MM.1S (cell line): Measurements from ENCODE around the gene TRAM2.
A peak's percentile ranks its signal among the peaks of the same experiment; 100 is the strongest.

Experiments used
- DNase-seq: peaks from one replicate; pipeline ENCODE4 v3.0.0-alpha.2; 2015
- H2AFZ ChIP-seq: fragments of 300-600 bp; sonication (generic); 2 replicates; pipeline ENCODE4 v1.6.0; 2016; ENCODE audit warnings: antibody characterized with exemption, low read length
- H3F3A ChIP-seq: fragments of 300-600 bp; sonication (generic); 2 replicates; pipeline ENCODE4 v1.6.1; 2016; ENCODE audit warnings: mild to moderate bottlenecking, antibody characterized with exemption, low read length, moderate library complexity, mixed read lengths; ENCODE audit not compliant: insufficient read depth
- H3K27ac ChIP-seq: fragments of 300-600 bp; sonication (generic); 2 replicates; pipeline ENCODE4 v1.5.1; 2016; ENCODE audit warnings: mild to moderate bottlenecking, low read length
- H3K27me3 ChIP-seq: fragments of 300-600 bp; sonication (generic); replicated peaks from 2 replicates; pipeline ENCODE4 v1.6.0; 2016; ENCODE audit warnings: low read length; ENCODE audit not compliant: insufficient read depth
- H3K36me3 ChIP-seq: fragments of 300-600 bp; sonication (generic); replicated peaks from 2 replicates; pipeline ENCODE4 v1.6.1; 2016; ENCODE audit warnings: mild to moderate bottlenecking, low read length, mixed read lengths; ENCODE audit not compliant: insufficient read depth
- H3K4me1 ChIP-seq: fragments of 300-600 bp; sonication (generic); 2 replicates; pipeline ENCODE4 v1.6.1; 2016; ENCODE audit warnings: low read length, mixed read lengths
- H3K4me2 ChIP-seq: fragments of 300-600 bp; sonication (generic); 2 replicates; pipeline ENCODE4 v1.6.0; 2016; ENCODE audit warnings: low read depth, low read length
- H3K4me3 ChIP-seq: fragments of 300-600 bp; sonication (generic); 2 replicates; pipeline ENCODE4 v1.5.1; 2016; ENCODE audit warnings: low read length, mixed read lengths
- H3K79me2 ChIP-seq: fragments of 300-600 bp; sonication (generic); 2 replicates; pipeline ENCODE4 v1.6.1; 2016; ENCODE audit warnings: mixed run types, low read length, mixed read lengths
- H3K9ac ChIP-seq: fragments of 300-600 bp; sonication (generic); 2 replicates; pipeline ENCODE4 v1.6.1; 2016; ENCODE audit warnings: low read length, mixed read lengths
- H3K9me2 ChIP-seq: fragments of 300-600 bp; sonication (generic); replicated peaks from 2 replicates; pipeline ENCODE4 v1.6.1; 2016; ENCODE audit warnings: mild to moderate bottlenecking, low read length, mixed read lengths; ENCODE audit not compliant: insufficient read depth
- H3K9me3 ChIP-seq: fragments of 300-600 bp; sonication (generic); replicated peaks from 2 replicates; pipeline ENCODE4 v1.6.1; 2016; ENCODE audit warnings: mild to moderate bottlenecking, low read length, mixed read lengths; ENCODE audit not compliant: insufficient read depth
- H4K20me1 ChIP-seq: fragments of 300-600 bp; sonication (generic); 2 replicates; pipeline ENCODE4 v1.6.1; 2016; ENCODE audit warnings: mild to moderate bottlenecking, low read length, moderate library complexity, mixed read lengths; ENCODE audit not compliant: insufficient read depth
- CTCF ChIP-seq: fragments of 300-600 bp; sonication (generic); IDR thresholded peaks from 2 replicates; pipeline ENCODE4 v1.5.1; 2016; ENCODE audit warnings: antibody characterized with exemption, low read length, mixed read lengths
- EZH2 ChIP-seq: fragments of 300-600 bp; sonication (generic); optimal IDR thresholded peaks from 2 replicates; pipeline ENCODE3; 2017; ENCODE audit warnings: low read depth, mild to moderate bottlenecking, antibody characterized with exemption, low read length, mixed read lengths
- EZH2phosphoT487 ChIP-seq: fragments of 300-600 bp; sonication (generic); IDR thresholded peaks from 2 replicates; pipeline ENCODE4 v1.6.1; 2018; ENCODE audit warnings: antibody characterized with exemption, low read length

TRAM2 gene

GRCh38 chr6:52516943-52517342 is 59.9 kb downstream of the TRAM2 start:
- no peak overlapping the region for H2AFZ ChIP-seq
- H3K36me3 ChIP-seq, result peaks cover 39% of the 10 kb centered on the region
- no peak overlapping the region for H3K9ac ChIP-seq
- no peaks in the 10 kb centered on the region for H3K9me2 ChIP-seq
- H3K79me2 ChIP-seq, result peaks cover 98% of the 10 kb centered on the region
- H3K4me3 ChIP-seq, result no peak overlapping the region
- H3K27ac ChIP-seq, result no peak overlapping the region
- TF ChIP-seq EZH2phosphoT487, result no peak
- no peaks in the 10 kb centered on the region for H3K27me3 ChIP-seq
- H3K4me1 ChIP-seq, result peaks cover 26% of the 10 kb centered on the region
- H3K9me3 ChIP-seq, result no peaks in the 10 kb centered on the region
- 0 out of 2 replicates have a peak, but pooled peaks cover 5% of the 10 kb centered on the region for H3F3A ChIP-seq
- no peaks in the 10 kb centered on the region for H4K20me1 ChIP-seq
- no peak for DNase-seq
- H3K4me2 ChIP-seq, result no peak overlapping the region

- Histone ChIP-seq H3K27ac (peak overlapping the region; percentile 12; the same call in 1 of the 2 replicates), H3K4me3 (no peak overlapping the region), H3K27me3 (no peaks in the 10 kb centered on the region), H3K79me2 (peaks cover 100% of the 10 kb centered on the region), H3K36me3 (peaks cover 45% of the 10 kb centered on the region), H3K9me2 (no peaks in the 10 kb centered on the region), H2AFZ (no peak overlapping the region), H4K20me1 (no peaks in the 10 kb centered on the region), H3K9ac (no peak overlapping the region), H3F3A (peaks cover 11% of the 10 kb centered on the region; the same call in 1 of the 2 replicates), H3K4me2 (no peak overlapping the region), H3K9me3 (no peaks in the 10 kb centered on the region), H3K4me1 (peaks cover 26% of the 10 kb centered on the region)
- TF ChIP-seq CTCF, result no peak
- TF ChIP-seq EZH2, result no peak
- no peak for TF ChIP-seq EZH2phosphoT487
- DNase-seq, result no peak
Observed at GRCh38 chr6:52516269-52516668, 60.6 kb downstream of the TRAM2 start.

- H3K27me3 ChIP-seq, result no peaks in the 10 kb centered on the region
- DNase-seq, result no peak
- no peak overlapping the region for H3K27ac ChIP-seq
- H3K4me3 ChIP-seq, result no peak overlapping the region
- H3K79me2 ChIP-seq, result peaks cover 97% of the 10 kb centered on the region
- H3K9me3 ChIP-seq, result no peaks in the 10 kb centered on the region
- H3K36me3 ChIP-seq, result peaks cover 47% of the 10 kb centered on the region
- no peak for TF ChIP-seq EZH2
- no peak for TF ChIP-seq EZH2phosphoT487
- TF ChIP-seq CTCF, result no peak
- no peak overlapping the region for H3K9ac ChIP-seq
- H2AFZ ChIP-seq, result no peak overlapping the region
- no peaks in the 10 kb centered on the region for H4K20me1 ChIP-seq
- H3K4me2 ChIP-seq, result no peak overlapping the region
- H3K4me1 ChIP-seq, result peaks cover 26% of the 10 kb centered on the region
- peaks cover 11% of the 10 kb centered on the region; the same call in 1 of the 2 replicates for H3F3A ChIP-seq
- H3K9me2 ChIP-seq, result no peaks in the 10 kb centered on the region
Observed at GRCh38 chr6:52515219-52515960, 61.5 kb downstream of the TRAM2 start.

- DNase-seq, result no peak
- no peak for TF ChIP-seq EZH2phosphoT487
- no peak for TF ChIP-seq CTCF
- TF ChIP-seq EZH2, result no peak
- Histone ChIP-seq H3K4me2 (no peak overlapping the region), H3F3A (peaks cover 11% of the 10 kb centered on the region; the same call in 1 of the 2 replicates), H3K9me3 (no peaks in the 10 kb centered on the region), H3K4me3 (no peak overlapping the region), H3K27me3 (no peaks in the 10 kb centered on the region), H3K27ac (no peak overlapping the region), H3K4me1 (peaks cover 17% of the 10 kb centered on the region), H4K20me1 (no peaks in the 10 kb centered on the region), H3K9me2 (no peaks in the 10 kb centered on the region), H3K36me3 (peaks cover 50% of the 10 kb centered on the region), H2AFZ (no peak overlapping the region), H3K79me2 (peaks cover 97% of the 10 kb centered on the region), H3K9ac (no peak overlapping the region)
Observed at GRCh38 chr6:52514514-52514913, 62.3 kb downstream of the TRAM2 start.
